WTC11 (cell line): ENCODE measurements around the gene OR5B12. TPM values are rescaled to one million over a fixed set of nuclear protein-coding genes. Genes with fewer than 3 reads are reported as not detected.

ENCODE experiments used
- ATAC-seq: fragments of 200-7000 bp; cut with Tn5 transposase; 2 replicates; pipeline ENCODE4 v1.10.0; 2021; ENCODE audit warnings: mild to moderate bottlenecking, moderate library complexity
- CTCF ChIA-PET: fragments of 300-600 bp; sonication (Branson Sonifier 250); formaldehyde crosslinking; loops from one replicate; lab custom pipeline; 2021; ENCODE audit warnings: antibody characterized with exemption; lab: Charles Lee
- POLR2A ChIA-PET: fragments of 350-600 bp; sonication (Branson Sonifier 250); formaldehyde crosslinking; loops from one replicate; lab custom pipeline; 2021; ENCODE audit warnings: antibody characterized with exemption; lab: Charles Lee
- DNase-seq: peaks from one replicate; pipeline ENCODE4 v3.0.0; 2021; ENCODE audit warnings: low spot score
- H3K27ac Mint-ChIP-seq: 2 replicates; pipeline ENCODE4 v1.8.0; 2021; ENCODE audit warnings: mixed read lengths
- H3K27me3 Mint-ChIP-seq: 2 replicates; pipeline ENCODE4 v1.8.0; 2021; ENCODE audit warnings: low read depth, mild to moderate bottlenecking, moderate library complexity, mixed read lengths
- H3K36me3 Mint-ChIP-seq: 2 replicates; pipeline ENCODE4 v1.8.0; 2021; ENCODE audit warnings: mixed read lengths
- H3K4me1 Mint-ChIP-seq: 2 replicates; pipeline ENCODE4 v1.8.0; 2022; ENCODE audit warnings: mixed read lengths
- H3K4me3 Mint-ChIP-seq: 2 replicates; pipeline ENCODE4 v1.8.0; 2021; ENCODE audit warnings: mild to moderate bottlenecking, moderate library complexity, mixed read lengths
- H3K9me3 Mint-ChIP-seq: 2 replicates; pipeline ENCODE4 v1.8.0; 2021; ENCODE audit warnings: mixed read lengths
- AR ChIP-seq: fragments of 250-450 bp; sonication (Bioruptor Pico); IDR thresholded peaks from 2 replicates; pipeline ENCODE4 v1.9.0; 2021; ENCODE audit warnings: mild to moderate bottlenecking
- ATF6 ChIP-seq: sonication (generic); formaldehyde crosslinking; IDR thresholded peaks from 2 replicates; pipeline ENCODE4 v1.8.1; 2023; ENCODE audit warnings: mild to moderate bottlenecking, missing genetic modification reagents
- CDX4 ChIP-seq: fragments of 250-450 bp; sonication (Bioruptor Pico); IDR thresholded peaks from 2 replicates; pipeline ENCODE4 v1.9.0; 2021; ENCODE audit warnings: moderate library complexity, mild to moderate bottlenecking, inconsistent platforms, borderline replicate concordance
- E2F5 ChIP-seq: sonication (generic); formaldehyde crosslinking; IDR thresholded peaks from 2 replicates; pipeline ENCODE4 v1.8.1; 2022; ENCODE audit warnings: mild to moderate bottlenecking, moderate library complexity, missing genetic modification reagents
- ELF4 ChIP-seq: sonication (generic); formaldehyde crosslinking; IDR thresholded peaks from 2 replicates; pipeline ENCODE4 v1.8.1; 2022; ENCODE audit warnings: low read depth, mild to moderate bottlenecking, moderate library complexity, missing genetic modification reagents
- FOXP1 ChIP-seq: sonication (generic); formaldehyde crosslinking; IDR thresholded peaks from 2 replicates; pipeline ENCODE4 v1.8.0; 2022; ENCODE audit warnings: missing genetic modification reagents, mild to moderate bottlenecking, moderate library complexity, borderline replicate concordance
- GTF2I ChIP-seq: fragments of 250-450 bp; sonication (Bioruptor Pico); conservative IDR thresholded peaks from 2 replicates; pipeline ENCODE4 v1.4.0; 2021; ENCODE audit warnings: mild to moderate bottlenecking
- HMGA2 ChIP-seq: fragments of 250-450 bp; sonication (Bioruptor Pico); IDR thresholded peaks from 2 replicates; pipeline ENCODE4 v1.4.0; 2021; ENCODE audit warnings: mild to moderate bottlenecking, moderate library complexity
- NFE2L1 ChIP-seq: sonication (generic); formaldehyde crosslinking; IDR thresholded peaks from 2 replicates; pipeline ENCODE4 v1.8.1; 2023; ENCODE audit warnings: missing genetic modification reagents
- PREB ChIP-seq: sonication (generic); formaldehyde crosslinking; IDR thresholded peaks from 2 replicates; pipeline ENCODE4 v1.8.1; 2022; ENCODE audit warnings: mild to moderate bottlenecking, missing genetic modification reagents, moderate library complexity, borderline replicate concordance
- RELA ChIP-seq: sonication (generic); formaldehyde crosslinking; IDR thresholded peaks from 2 replicates; pipeline ENCODE4 v1.8.1; 2022; ENCODE audit warnings: missing genetic modification reagents, mild to moderate bottlenecking, borderline replicate concordance
- SP1 ChIP-seq: sonication (generic); formaldehyde crosslinking; conservative IDR thresholded peaks from 2 replicates; pipeline ENCODE4 v1.8.1; 2022; ENCODE audit warnings: missing genetic modification reagents
- ZNF423 ChIP-seq: fragments of 250-450 bp; sonication (Bioruptor Pico); IDR thresholded peaks from 2 replicates; pipeline ENCODE4 v2.1.2; 2022; ENCODE audit warnings: mild to moderate bottlenecking, moderate library complexity
- ZNF532 ChIP-seq: fragments of 250-450 bp; sonication (Bioruptor Pico); IDR thresholded peaks from 2 replicates; pipeline ENCODE4 v1.9.0; 2021; ENCODE audit warnings: mild to moderate bottlenecking, borderline replicate concordance
- total RNA-seq: library from RNA; stranded (reverse); gene quantifications from 3 replicates; pipeline ENCODE4 v1.2.3, GENCODE V29; 2021

The OR5B12 gene
- total RNA-seq, 1 experiment from 2014 or later, result not detected

- Mint-ChIP-seq H3K27me3 (no peaks in the 10 kb centered on the region), H3K27ac (no peak overlapping the region), H3K36me3 (no peaks in the 10 kb centered on the region), H3K4me1 (peaks cover 19% of the 10 kb centered on the region), H3K4me3 (no peak overlapping the region), H3K9me3 (no peaks in the 10 kb centered on the region; the same call in 1 of the 2 replicates)
- ATAC-seq (no peak), DNase-seq (no peak)
- POLR2A ChIA-PET, result no interaction called here
- no peak for TF ChIP-seq AR (CRISPR knock-in tag)
- CTCF ChIA-PET, result no interaction called here
These were observed 12.8 kb downstream of the OR5B12 start for GRCh38 chr11:58429273-58429672.

GRCh38 chr11:58428021-58428420 is 14.0 kb downstream of the OR5B12 start, which contains the start of gene OR5B2:
OR5B2 (minus strand) TSS chr11:58428121; CDS start chr11:58423261, 4,860 bp downstream.
- CTCF ChIA-PET, result no interaction called here
- ATAC-seq, result no peak
- H3K4me1 Mint-ChIP-seq, result peaks cover 29% of the 10 kb centered on the region
- POLR2A ChIA-PET, result no interaction called here
- no peaks in the 10 kb centered on the region for H3K27me3 Mint-ChIP-seq
- no peaks in the 10 kb centered on the region for H3K36me3 Mint-ChIP-seq
- no peak for TF ChIP-seq E2F5 (CRISPR knock-in tag)
- TF ChIP-seq PREB, result no peak
- TF ChIP-seq ELF4 (CRISPR knock-in tag), result no peak
- no peak for TF ChIP-seq GTF2I (CRISPR knock-in tag)
- no peak for TF ChIP-seq NFE2L1
- TF ChIP-seq ZNF532 (CRISPR knock-in tag), result no peak
- TF ChIP-seq, all 79 proteins: peak for 0
- Mint-ChIP-seq H3K4me3 (no peak within 1 kb of the TSS), H3K9me3 (peaks cover under 1% of the 10 kb centered on the region; the same call in 1 of the 2 replicates), H3K27ac (no peak within 1 kb of the TSS)
- no peak for DNase-seq

GRCh38 chr11:58406774-58407173 is 35.3 kb downstream of the OR5B12 start, which contains the start of gene OR5B3:
OR5B3 (minus strand) TSS chr11:58406874; CDS start chr11:58403409, 3,465 bp downstream.
- Mint-ChIP-seq H3K9me3 (peaks cover 31% of the 10 kb centered on the region), H3K36me3 (peaks cover 7% of the 10 kb centered on the region; the same call in 1 of the 2 replicates), H3K27ac (no peak within 1 kb of the TSS), H3K4me1 (no peaks in the 10 kb centered on the region), H3K27me3 (no peaks in the 10 kb centered on the region; the same call in 1 of the 2 replicates), H3K4me3 (no peak within 1 kb of the TSS)
- no peak for DNase-seq
- ChIA-PET POLR2A (no interaction called here), CTCF (no interaction called here)
- ATAC-seq, result no peak
- TF ChIP-seq RELA (CRISPR knock-in tag) (no peak), FOXP1 (CRISPR knock-in tag) (no peak), ZNF423 (CRISPR knock-in tag) (no peak), HMGA2 (CRISPR knock-in tag) (no peak), ATF6 (CRISPR knock-in tag) (no peak), CDX4 (CRISPR knock-in tag) (no peak), ZNF532 (CRISPR knock-in tag) (no peak), SP1 (CRISPR knock-in tag) (no peak)
